H9 (cell line): ENCODE measurements around the gene HOXC6. TPM values are rescaled to one million over a fixed set of nuclear protein-coding genes. Genes with fewer than 3 reads are reported as not detected.

Source experiments
- DNase-seq: peaks from one replicate; pipeline ENCODE4 v3.0.0-alpha.2; 2017
- H2AFZ ChIP-seq: one replicate; pipeline ENCODE4 v1.6.1; 2013; ENCODE audit warnings: mild to moderate bottlenecking, low read length, control low read depth, moderate library complexity
- H2AK5ac ChIP-seq: 2 replicates; pipeline ENCODE4 v1.6.1; 2013; ENCODE audit warnings: low read length, control low read depth, mixed read lengths; ENCODE audit not compliant: insufficient read length
- H2BK120ac ChIP-seq: one replicate; pipeline ENCODE4 v1.6.1; 2013; ENCODE audit warnings: low read depth, mild to moderate bottlenecking, low read length, control low read depth, inconsistent platforms; ENCODE audit not compliant: poor library complexity, severe bottlenecking
- H2BK12ac ChIP-seq: 2 replicates; pipeline ENCODE4 v1.6.1; 2013; ENCODE audit warnings: low read length, control low read depth, mixed read lengths, low read depth; ENCODE audit not compliant: insufficient read length
- H2BK15ac ChIP-seq: 2 replicates; pipeline ENCODE4 v1.6.1; 2013; ENCODE audit warnings: low read depth, low read length, control low read depth
- H2BK20ac ChIP-seq: one replicate; pipeline ENCODE4 v1.6.1; 2013; ENCODE audit warnings: low read depth, mild to moderate bottlenecking, low read length, control low read depth, inconsistent platforms; ENCODE audit not compliant: poor library complexity, severe bottlenecking
- H2BK5ac ChIP-seq: 2 replicates; pipeline ENCODE4 v1.6.1; 2013; ENCODE audit warnings: low read length, control low read depth, mixed read lengths; ENCODE audit not compliant: insufficient read length
- H3K14ac ChIP-seq: 2 replicates; pipeline ENCODE4 v1.6.1; 2013; ENCODE audit warnings: low read length, control low read depth; ENCODE audit not compliant: insufficient read depth
- H3K18ac ChIP-seq: 2 replicates; pipeline ENCODE4 v1.6.1; 2013; ENCODE audit warnings: low read depth, mild to moderate bottlenecking, mixed read lengths, low read length, control low read depth; ENCODE audit not compliant: insufficient read length
- H3K23ac ChIP-seq: 2 replicates; pipeline ENCODE4 v1.6.1; 2013; ENCODE audit warnings: low read length, control low read depth, mixed read lengths, low read depth; ENCODE audit not compliant: insufficient read length
- H3K23me2 ChIP-seq: 2 replicates; pipeline ENCODE4 v1.6.1; 2013; ENCODE audit warnings: low read depth, mild to moderate bottlenecking, mixed read lengths, low read length, control low read depth; ENCODE audit not compliant: insufficient read length, poor library complexity, severe bottlenecking
- H3K27ac ChIP-seq: 2 replicates; pipeline ENCODE4 v1.5.1; 2013; ENCODE audit warnings: low read length, control low read depth, mixed read lengths, low read depth; ENCODE audit not compliant: insufficient read length
- H3K27me3 ChIP-seq: 2 replicates; pipeline ENCODE4 v1.6.1; 2013; ENCODE audit warnings: low read length, control low read depth, inconsistent platforms; ENCODE audit not compliant: insufficient read depth
- H3K4ac ChIP-seq: 2 replicates; pipeline ENCODE4 v1.6.1; 2013; ENCODE audit warnings: low read depth, mild to moderate bottlenecking, control low read depth, inconsistent platforms, low read length, moderate library complexity
- H3K4me1 ChIP-seq: 2 replicates; pipeline ENCODE4 v1.6.1; 2013; ENCODE audit warnings: low read length, control low read depth, inconsistent platforms; ENCODE audit not compliant: insufficient read depth
- H3K4me2 ChIP-seq: 2 replicates; pipeline ENCODE4 v1.6.1; 2013; ENCODE audit warnings: low read length, control low read depth, mixed read lengths; ENCODE audit not compliant: insufficient read length, insufficient read depth
- H3K56ac ChIP-seq: 2 replicates; pipeline ENCODE4 v1.6.1; 2013; ENCODE audit warnings: low read depth, mild to moderate bottlenecking, mixed read lengths, low read length, control low read depth; ENCODE audit not compliant: insufficient read length
- H3K79me1 ChIP-seq: 2 replicates; pipeline ENCODE4 v1.6.1; 2013; ENCODE audit warnings: low read depth, mild to moderate bottlenecking, moderate library complexity, low read length, control low read depth, inconsistent platforms; ENCODE audit not compliant: insufficient read depth, poor library complexity, severe bottlenecking
- H3K79me2 ChIP-seq: 2 replicates; pipeline ENCODE4 v1.6.1; 2013; ENCODE audit warnings: low read length, control low read depth, inconsistent platforms; ENCODE audit not compliant: insufficient read depth
- H3K9ac ChIP-seq: 2 replicates; pipeline ENCODE4 v1.6.1; 2013; ENCODE audit warnings: low read length, control low read depth, mixed read lengths; ENCODE audit not compliant: insufficient read length; ENCODE audit errors: extremely low read depth
- H3K9me3 ChIP-seq: one replicate; pipeline ENCODE4 v1.6.1; 2013; ENCODE audit warnings: low read depth, low read length, inconsistent platforms; ENCODE audit not compliant: control insufficient read depth
- H3T11ph ChIP-seq: one replicate; pipeline ENCODE4 v1.6.1; 2013; ENCODE audit warnings: mild to moderate bottlenecking, low read length, control low read depth, inconsistent platforms
- H4K20me1 ChIP-seq: one replicate; pipeline ENCODE4 v1.6.1; 2013; ENCODE audit not compliant: control insufficient read depth, insufficient read length, insufficient read depth
- H4K5ac ChIP-seq: 2 replicates; pipeline ENCODE4 v1.6.1; 2013; ENCODE audit warnings: low read depth, mild to moderate bottlenecking, mixed read lengths, low read length, control low read depth; ENCODE audit not compliant: insufficient read length
- H4K8ac ChIP-seq: replicated peaks from 2 replicates; pipeline ENCODE4 v1.6.1; 2013; ENCODE audit warnings: low read length, control low read depth, mixed read lengths, low read depth; ENCODE audit not compliant: insufficient read length
- H4K91ac ChIP-seq: 2 replicates; pipeline ENCODE4 v1.6.1; 2013; ENCODE audit warnings: low read depth, mild to moderate bottlenecking, moderate library complexity, mixed read lengths, low read length, control low read depth; ENCODE audit not compliant: insufficient read length
- H3K27ac Mint-ChIP-seq, 3 experiments: 2 replicates in 2 of 3; 3 replicates in 1 of 3; pipeline ENCODE4 v1.8.0; 2020 to 2021; ENCODE audit warnings: mixed read lengths in 3 of 3, mild to moderate bottlenecking in 1 of 3, moderate library complexity in 1 of 3
- H3K27me3 Mint-ChIP-seq: 2 replicates; pipeline ENCODE4 v1.8.0; 2021; ENCODE audit warnings: low read depth, mild to moderate bottlenecking, moderate library complexity, mixed read lengths
- H3K36me3 Mint-ChIP-seq, 3 experiments: 2 replicates in 2 of 3; 3 replicates in 1 of 3; pipeline ENCODE4 v1.8.0; 2020 to 2021; ENCODE audit warnings: low read depth in 3 of 3, mixed read lengths in 3 of 3; ENCODE audit not compliant: insufficient read depth in 1 of 3
- H3K4me1 Mint-ChIP-seq, 2 experiments: 2 replicates each; pipeline ENCODE4 v1.8.0; 2020; ENCODE audit warnings: mixed read lengths in 2 of 2
- H3K4me3 Mint-ChIP-seq, 2 experiments: 2 replicates in 1 of 2; 3 replicates in 1 of 2; pipeline ENCODE4 v1.8.0; 2020 to 2021; ENCODE audit warnings: mild to moderate bottlenecking in 2 of 2, mixed read lengths in 2 of 2, moderate library complexity in 1 of 2
- H3K9me3 Mint-ChIP-seq, 2 experiments: 2 replicates in 1 of 2; 3 replicates in 1 of 2; pipeline ENCODE4 v1.8.0; 2020; ENCODE audit warnings: mild to moderate bottlenecking in 2 of 2, mixed read lengths in 2 of 2, moderate library complexity in 1 of 2
- WGBS: extraction: QIAGEN DNeasy Blood & Tissue Kit; methylation state at CpG from one replicate; pipeline ENCODE4 v1.1.7; 2013; ENCODE audit warnings: missing lambda C conversion rate, low lambda C conversion rate, mixed read lengths; ENCODE audit not compliant: insufficient read length; ENCODE audit errors: extremely low coverage; 5-methylcytosine and 5-hydroxymethylcytosine counted together
- total RNA-seq: library from RNA; stranded (reverse); gene quantifications from 2 replicates; pipeline ENCODE4 v1.2.1, GENCODE V29; 2021
- TF ChIP-seq, protein P1 (sequence below): fragments of 200-600 bp; sonication (generic); conservative IDR thresholded peaks from 3 replicates; pipeline ENCODE4 v1.8.0; 2021; ENCODE audit warnings: antibody characterized with exemption, mild to moderate bottlenecking

The HOXC6 gene
- total RNA-seq, 1 experiment from 2014 or later = not detected

- no peak overlapping the region for H2AK5ac ChIP-seq
- H3K18ac ChIP-seq = no peak overlapping the region
- no peak overlapping the region for H3K27ac Mint-ChIP-seq
- H3K4me1 Mint-ChIP-seq = peaks cover 7 to 18% of the 10 kb centered on the region in 2 experiments
- no peak overlapping the region for H2AFZ ChIP-seq
- no peaks in the 10 kb centered on the region for H3K23me2 ChIP-seq
- H3K36me3 Mint-ChIP-seq = no peaks in the 10 kb centered on the region
- H2BK15ac ChIP-seq = no peak overlapping the region
- H3K79me2 ChIP-seq = no peaks in the 10 kb centered on the region
- no peak overlapping the region for H4K5ac ChIP-seq
- WGBS = no CpG with 5 or more reads among the region's 17 CpGs
- no peak overlapping the region for H2BK20ac ChIP-seq
- TF ChIP-seq, protein P1, sequence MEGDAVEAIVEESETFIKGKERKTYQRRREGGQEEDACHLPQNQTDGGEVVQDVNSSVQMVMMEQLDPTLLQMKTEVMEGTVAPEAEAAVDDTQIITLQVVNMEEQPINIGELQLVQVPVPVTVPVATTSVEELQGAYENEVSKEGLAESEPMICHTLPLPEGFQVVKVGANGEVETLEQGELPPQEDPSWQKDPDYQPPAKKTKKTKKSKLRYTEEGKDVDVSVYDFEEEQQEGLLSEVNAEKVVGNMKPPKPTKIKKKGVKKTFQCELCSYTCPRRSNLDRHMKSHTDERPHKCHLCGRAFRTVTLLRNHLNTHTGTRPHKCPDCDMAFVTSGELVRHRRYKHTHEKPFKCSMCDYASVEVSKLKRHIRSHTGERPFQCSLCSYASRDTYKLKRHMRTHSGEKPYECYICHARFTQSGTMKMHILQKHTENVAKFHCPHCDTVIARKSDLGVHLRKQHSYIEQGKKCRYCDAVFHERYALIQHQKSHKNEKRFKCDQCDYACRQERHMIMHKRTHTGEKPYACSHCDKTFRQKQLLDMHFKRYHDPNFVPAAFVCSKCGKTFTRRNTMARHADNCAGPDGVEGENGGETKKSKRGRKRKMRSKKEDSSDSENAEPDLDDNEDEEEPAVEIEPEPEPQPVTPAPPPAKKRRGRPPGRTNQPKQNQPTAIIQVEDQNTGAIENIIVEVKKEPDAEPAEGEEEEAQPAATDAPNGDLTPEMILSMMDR = no peak
- no peak overlapping the region for H3K27ac ChIP-seq
- H2BK5ac ChIP-seq = no peak overlapping the region
- peaks cover 100% of the 10 kb centered on the region for H3K27me3 ChIP-seq
- peaks cover 100% of the 10 kb centered on the region for H3K27me3 Mint-ChIP-seq
- H3K9ac ChIP-seq = no peak overlapping the region
- no peaks in the 10 kb centered on the region for H3K9me3 ChIP-seq
- no peak overlapping the region for H2BK120ac ChIP-seq
- H3K79me1 ChIP-seq = no peaks in the 10 kb centered on the region
- H3K4me2 ChIP-seq = no peak overlapping the region
- no peak overlapping the region for H3K4ac ChIP-seq
- no peak overlapping the region for H3K23ac ChIP-seq
- H4K91ac ChIP-seq = no peak overlapping the region
- H4K20me1 ChIP-seq = no peaks in the 10 kb centered on the region
- H4K8ac ChIP-seq = no peak overlapping the region
- no peak for DNase-seq
- no peak overlapping the region for H3T11ph ChIP-seq
- no peak overlapping the region for H3K14ac ChIP-seq
- H3K4me3 Mint-ChIP-seq = no peak overlapping the region
- no peak overlapping the region for H3K56ac ChIP-seq
- H3K4me1 ChIP-seq = no peaks in the 10 kb centered on the region
- H2BK12ac ChIP-seq = no peak overlapping the region
- H3K9me3 Mint-ChIP-seq = peaks cover 2 to 5% of the 10 kb centered on the region in 2 experiments; a peak in 4 of 5 replicates
Measured at GRCh38 chr12:54024127-54024526, 4.1 kb upstream of the HOXC6 start.
